GM21723 (cell line): ENCODE results near the gene SPINK5.
"Not testable (repeated sequence)": the region's sequence is repeated elsewhere in the genome, so short reads cannot be mapped to it uniquely, and the experiment has no call there.

Experiments used
- ATAC-seq: cut with Tn5 transposase; IDR thresholded peaks from one replicate; pipeline ENCODE4 v1.9.1; 2021; ENCODE audit warnings: mild to moderate bottlenecking, moderate library complexity; ENCODE audit not compliant: unreplicated experiment

SPINK5 gene

GRCh38 chr5:148063861-148064260, at the start of gene SPINK5:
TSS of gene SPINK5 (plus strand) at chr5:148063980. CDS start at chr5:148064045, 65 bp downstream.
- no peak for ATAC-seq

DNA sequence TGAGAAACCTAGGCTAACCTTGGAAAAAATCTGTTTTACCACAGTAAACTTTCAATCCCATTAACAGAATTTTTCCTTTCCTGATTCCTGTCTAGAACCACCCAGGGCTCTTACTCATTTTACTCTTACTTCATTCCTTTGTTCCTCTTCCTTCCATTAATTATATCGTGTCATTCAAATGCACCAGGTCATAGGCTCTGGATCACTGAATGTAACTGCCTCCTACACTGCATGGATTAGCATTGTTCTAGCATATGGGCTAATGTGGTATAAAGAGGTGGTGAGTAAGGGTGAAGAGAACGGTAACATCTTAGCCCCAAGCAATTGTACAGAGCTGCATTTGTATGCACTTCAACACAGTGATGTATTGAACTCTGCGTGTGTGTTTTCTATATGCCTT, 49.5 kb upstream of the SPINK5 start:
- no peak for ATAC-seq

DNA sequence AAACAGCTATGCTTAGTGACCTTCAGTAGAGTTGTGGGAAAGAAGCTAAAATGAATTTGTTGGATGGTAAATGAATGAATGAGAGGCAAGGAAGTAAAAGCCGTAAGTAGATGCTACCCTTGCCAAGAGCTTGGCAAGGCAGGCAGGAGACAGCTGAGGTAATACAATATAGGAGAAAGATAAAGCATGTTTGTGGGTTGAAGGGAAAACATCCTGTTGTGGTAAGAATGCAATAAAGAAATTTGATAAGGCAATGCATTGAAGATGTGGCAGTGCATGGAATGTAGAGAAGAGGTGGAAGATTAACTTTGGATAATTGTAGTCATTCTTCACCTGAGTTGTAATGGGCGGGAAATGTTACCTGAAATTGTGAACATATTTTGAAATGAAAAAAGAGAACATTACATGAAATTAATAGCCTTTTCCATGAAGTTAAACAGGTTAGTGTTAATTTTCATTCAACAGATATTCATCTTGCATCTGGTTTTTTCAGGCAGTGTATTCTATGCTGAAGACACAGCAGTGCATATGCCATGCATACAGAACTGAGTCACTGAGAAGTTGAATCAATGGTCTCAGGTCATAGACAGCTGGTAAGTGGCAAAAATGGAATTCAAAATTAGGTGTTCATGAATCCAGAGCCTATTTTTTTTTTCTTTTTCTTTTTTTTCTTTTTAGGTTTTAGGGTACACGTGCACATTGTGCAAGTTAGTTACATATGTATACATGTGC, 43.4 kb upstream of the SPINK5 start:
- ATAC-seq = no peak

DNA sequence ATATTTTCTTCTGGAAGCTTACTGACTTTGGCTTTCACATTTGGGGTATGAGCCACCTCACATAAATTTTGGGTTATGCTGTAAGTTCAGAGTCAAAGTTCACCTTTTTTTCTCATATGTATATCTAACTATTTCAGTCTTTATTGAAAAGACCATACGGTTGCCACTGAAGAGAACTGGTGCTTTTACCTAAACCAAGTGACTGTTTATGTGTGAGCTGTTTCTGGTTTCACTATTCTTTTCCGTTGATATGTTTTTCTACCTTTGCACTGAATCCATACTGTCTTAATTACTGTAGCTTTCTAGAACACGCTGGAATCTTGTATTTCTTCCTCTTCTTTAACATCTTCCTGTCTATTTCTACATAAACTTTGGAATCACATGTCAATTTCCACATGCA, 36.3 kb upstream of the SPINK5 start:
- ATAC-seq = no peak

DNA sequence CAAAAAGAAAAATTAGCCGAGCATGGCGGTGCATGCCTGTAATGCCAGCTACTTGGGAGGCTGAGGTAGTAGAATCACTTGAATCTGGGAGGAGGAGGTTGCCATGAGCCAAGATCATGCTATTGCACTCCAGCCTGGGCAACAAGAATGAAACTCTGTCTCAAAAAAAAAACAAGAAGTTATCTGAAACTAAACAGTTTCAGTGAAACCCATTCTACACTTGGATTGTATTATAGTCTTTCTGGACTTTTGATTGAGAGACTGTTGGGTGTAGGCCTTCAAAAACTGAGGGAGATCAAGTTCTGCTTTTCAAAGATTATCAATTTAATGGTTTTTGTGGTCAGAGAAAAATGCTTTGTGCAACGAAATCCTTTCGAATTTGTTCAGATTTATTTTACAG, 34.6 kb upstream of the SPINK5 start:
- ATAC-seq = no peak

- ATAC-seq = no peak
Observed at GRCh38 chr5:148033134-148033533, 30.6 kb upstream of the SPINK5 start.

- ATAC-seq = no peak
Observed at GRCh38 chr5:148035676-148036075, 28.1 kb upstream of the SPINK5 start.

- ATAC-seq = no peak
Observed at GRCh38 chr5:148042881-148043280, 20.9 kb upstream of the SPINK5 start.

GRCh38 chr5:148043705-148044104, 20.1 kb upstream of the SPINK5 start:
- ATAC-seq = no peak

DNA sequence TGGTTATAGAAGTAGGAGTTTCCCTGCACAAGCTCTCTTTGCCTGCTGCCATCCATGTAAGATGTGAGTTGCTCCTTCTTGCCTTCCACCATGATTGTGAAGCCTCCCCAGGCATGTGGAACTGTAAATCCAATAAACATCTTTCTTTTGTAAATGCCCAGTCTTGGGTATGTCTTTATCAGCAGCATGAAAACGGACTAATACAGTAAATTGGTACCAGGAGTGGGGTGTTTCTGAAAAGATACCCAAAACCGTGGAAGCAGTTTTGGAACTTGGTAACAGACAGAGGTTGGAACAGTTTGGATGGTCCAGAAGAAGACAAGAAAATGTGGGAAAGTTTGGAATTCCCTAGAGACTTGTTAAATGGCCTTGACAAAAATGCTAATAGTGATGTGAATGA, 8.6 kb upstream of the SPINK5 start:
- not testable (repeated sequence) for ATAC-seq

- no peak for ATAC-seq
Observed at GRCh38 chr5:148060309-148060708, 3.5 kb upstream of the SPINK5 start.

DNA sequence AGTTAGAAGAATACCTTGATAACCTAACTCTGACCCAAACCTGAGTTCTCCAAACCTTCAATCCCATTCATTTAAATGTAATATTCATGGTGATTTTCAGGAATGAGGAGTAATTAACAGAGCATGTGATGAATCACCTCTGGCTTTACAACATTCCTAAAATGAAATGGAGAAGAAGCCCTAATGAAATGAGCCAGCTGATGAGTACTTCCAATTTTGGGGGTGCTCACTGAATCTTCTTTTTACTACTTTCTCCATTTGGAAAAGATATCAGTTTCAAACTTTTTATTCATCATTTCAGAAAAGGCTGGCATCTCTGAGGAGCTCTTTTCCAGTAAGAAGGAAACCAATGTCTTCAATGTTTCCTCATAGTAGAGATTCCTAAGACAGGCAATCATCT, 2.9 kb upstream of the SPINK5 start:
- ATAC-seq = no peak

DNA sequence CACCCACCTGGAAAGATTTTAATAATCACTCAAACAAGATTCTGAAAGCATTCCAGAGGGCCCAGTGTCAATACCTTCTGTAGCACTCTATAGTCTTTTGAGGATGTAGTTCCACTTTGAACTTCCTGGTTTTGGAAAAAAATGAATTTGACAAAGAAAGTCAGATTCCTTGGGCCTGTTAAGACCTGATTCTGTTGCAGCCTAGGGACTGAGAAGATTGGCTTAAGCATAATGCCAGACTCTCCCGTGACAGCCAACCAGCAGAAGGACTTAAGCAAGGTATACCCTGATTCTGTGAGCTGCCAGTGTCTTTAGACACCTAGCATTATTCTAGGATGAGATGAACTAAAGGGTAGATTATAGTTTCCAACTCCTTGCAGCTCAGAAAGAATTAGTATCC, 6.8 kb downstream of the SPINK5 start:
- ATAC-seq = no peak

DNA sequence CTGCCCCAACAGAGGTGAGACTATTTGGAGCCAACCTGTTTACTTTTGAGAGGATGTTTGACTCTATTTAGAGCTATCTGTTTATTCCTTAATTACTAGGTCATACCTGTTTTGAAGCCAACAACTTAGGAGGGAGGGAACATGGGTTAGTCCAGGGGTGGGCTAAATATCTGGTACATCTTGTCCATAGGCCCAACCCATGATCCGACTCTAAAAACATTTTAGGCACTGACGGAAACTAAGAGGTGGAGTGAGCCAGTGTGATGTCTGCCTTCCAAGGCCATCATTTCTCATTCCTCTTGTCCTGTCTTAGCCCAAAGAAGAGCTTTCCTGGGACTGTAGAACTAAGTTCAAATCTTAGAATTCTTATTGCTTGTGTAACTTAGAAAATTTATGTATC, 8.4 kb downstream of the SPINK5 start:
- ATAC-seq = no peak

DNA sequence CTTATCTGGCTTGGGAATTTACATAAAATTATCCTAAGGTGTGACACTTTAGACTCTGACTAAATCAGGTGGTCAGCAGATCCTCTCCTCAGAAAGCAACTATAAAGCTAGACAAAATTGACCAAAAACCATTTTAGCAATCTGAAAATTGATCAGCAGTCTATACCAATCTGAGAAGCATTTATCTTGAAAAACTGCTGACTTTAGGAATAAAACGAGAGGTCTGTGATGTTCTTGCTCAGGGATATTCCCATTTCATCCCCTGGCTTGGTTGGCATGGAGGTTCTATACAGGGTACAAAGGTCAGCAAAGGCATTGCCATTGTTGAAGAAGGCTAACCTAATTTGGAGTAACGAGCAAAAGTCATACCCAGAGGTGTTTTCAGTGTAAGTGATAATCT, 11.7 kb downstream of the SPINK5 start:
- ATAC-seq = no peak

DNA sequence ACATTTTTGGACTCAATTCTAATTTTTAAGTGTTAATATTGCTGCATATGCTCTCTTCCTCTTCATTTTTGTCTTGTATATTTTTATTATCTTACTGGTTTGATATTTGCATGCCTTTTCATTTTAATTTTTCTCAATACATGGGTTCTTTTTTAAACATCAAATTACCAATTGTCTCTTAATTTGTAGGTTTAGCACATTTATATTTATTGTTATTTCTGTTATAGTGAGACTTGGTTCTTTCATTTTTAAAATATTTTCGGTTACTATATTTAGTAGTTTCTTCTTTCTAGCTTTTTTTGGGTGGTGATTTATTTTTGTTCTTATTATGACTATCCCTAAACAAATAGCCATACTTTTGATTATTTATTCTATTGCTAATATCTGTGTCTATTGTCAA, 19.4 kb downstream of the SPINK5 start:
- ATAC-seq = no peak

- ATAC-seq = no peak
Observed at GRCh38 chr5:148084269-148084668, 20.5 kb downstream of the SPINK5 start.

- ATAC-seq = no peak
Observed at GRCh38 chr5:148085310-148085709, 21.5 kb downstream of the SPINK5 start.

DNA sequence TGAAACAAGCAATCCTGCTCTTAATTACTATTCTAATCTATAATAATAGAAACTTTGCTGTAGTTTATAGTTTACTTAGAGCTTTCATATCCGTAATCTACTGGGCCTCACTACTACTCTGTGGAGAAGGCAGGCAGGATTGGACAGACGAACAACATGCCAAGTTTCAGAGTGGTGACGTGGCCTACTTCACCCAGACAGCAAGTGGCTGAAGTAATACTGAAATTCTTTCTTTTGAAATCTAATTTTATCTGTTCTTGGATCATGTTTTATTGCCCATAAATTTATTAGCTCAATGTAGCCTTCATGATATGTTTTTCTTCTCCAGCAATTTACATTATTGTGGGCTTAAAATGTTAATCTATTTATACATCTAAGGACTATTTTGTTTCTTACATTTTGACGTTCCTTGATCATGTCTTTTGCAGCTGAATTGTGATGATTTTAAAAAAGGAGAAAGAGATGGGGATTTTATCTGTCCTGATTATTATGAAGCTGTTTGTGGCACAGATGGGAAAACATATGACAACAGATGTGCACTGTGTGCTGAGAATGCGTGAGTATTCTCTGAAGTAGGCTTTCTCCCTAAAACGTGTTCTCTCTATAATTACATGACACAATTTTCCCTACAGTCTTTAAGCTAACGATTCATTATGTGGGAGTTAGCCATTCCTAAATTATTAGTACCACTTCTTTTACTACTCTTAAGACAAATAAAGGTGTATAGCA, 22.4 kb downstream of the SPINK5 start:
- ATAC-seq = no peak

DNA sequence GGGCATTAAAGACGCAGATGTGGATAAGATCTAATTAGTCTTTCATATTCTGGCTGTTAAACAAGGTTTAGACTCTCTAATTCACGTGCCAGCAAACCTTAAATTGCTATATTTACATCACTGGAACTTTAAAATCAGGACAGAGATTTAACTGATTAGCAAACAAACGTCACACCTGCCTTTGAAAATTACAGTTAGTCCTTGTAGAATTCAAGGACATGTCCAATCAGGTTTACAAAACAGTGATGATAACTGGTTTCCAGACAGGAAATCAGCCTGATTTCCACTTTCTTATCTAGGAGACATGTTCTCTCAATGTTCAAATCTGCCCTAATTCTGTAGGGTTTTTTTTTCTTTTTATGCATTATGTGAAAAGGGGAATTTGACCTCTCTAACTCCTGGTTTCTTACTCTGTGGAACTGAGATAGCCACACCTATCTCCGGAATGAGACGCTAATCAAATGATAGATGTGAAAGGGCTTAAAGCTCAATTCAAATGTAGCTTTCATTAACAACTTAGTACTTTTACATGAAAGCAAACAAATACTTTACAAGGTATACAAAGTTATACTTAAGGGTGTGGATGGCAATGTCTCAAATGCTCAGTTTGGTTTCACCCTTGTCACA, 26.5 kb downstream of the SPINK5 start:
- ATAC-seq = no peak

DNA sequence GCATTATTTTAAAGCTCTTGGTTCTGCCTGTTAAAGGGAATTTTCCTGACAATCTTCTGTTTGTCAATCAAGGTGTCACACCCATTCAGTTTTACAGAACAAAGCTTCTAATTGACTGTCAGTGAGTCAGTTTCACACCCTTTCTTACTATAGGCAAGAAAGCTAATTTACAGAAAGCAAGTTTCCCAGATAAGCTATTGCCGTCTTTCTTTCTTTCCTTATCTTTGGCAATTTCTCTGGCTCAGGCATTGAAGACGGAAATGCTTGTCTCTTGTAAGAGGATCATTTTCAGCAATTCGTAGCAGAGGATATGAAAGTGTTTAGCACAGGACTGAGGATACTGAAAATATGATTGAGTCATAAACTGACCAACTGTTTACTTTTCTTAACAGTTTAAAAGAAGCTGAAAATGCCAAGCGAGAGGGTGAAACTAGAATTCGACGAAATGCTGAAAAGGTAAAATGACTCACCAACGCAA, 27.0 kb downstream of the SPINK5 start:
- no peak for ATAC-seq
